Epithelial cell of prostate (primary cell): ENCODE measurements around the gene KCNMA1.
A peak's percentile ranks its signal among the peaks of the same experiment; 100 is the strongest.

Experiments
- DNase-seq: peaks from one replicate; pipeline ENCODE4 v3.0.0-alpha.2; 2011; ENCODE audit warnings: low read depth, low spot score
- H3K27ac ChIP-seq: fragments of 450-650 bp; 2 replicates; pipeline ENCODE4 v1.5.1; 2017; ENCODE audit warnings: mild to moderate bottlenecking

KCNMA1 gene

GRCh38 chr10:77301305-77301730 is 336.3 kb downstream of the KCNMA1 start:
- no peak overlapping the region for H3K27ac ChIP-seq
- no peak for DNase-seq

GRCh38 chr10:77300682-77301302 is 336.8 kb downstream of the KCNMA1 start:
- no peak overlapping the region for H3K27ac ChIP-seq

GRCh38 chr10:77299320-77299719 is 338.3 kb downstream of the KCNMA1 start:
- H3K27ac ChIP-seq = no peak overlapping the region
- DNase-seq = no peak

More at GRCh38 chr10:77300682-77301302, 336.8 kb downstream of the KCNMA1 start:
- no peak for DNase-seq

- DNase-seq = no peak
- H3K27ac ChIP-seq = no peak overlapping the region
Observed at GRCh38 chr10:77297393-77297739, 340.2 kb downstream of the KCNMA1 start.

- no peak overlapping the region for H3K27ac ChIP-seq
Observed at GRCh38 chr10:77296534-77297392, 340.8 kb downstream of the KCNMA1 start.

GRCh38 chr10:77293773-77294172 is 343.8 kb downstream of the KCNMA1 start:
- no peak overlapping the region for H3K27ac ChIP-seq
- no peak for DNase-seq

More at GRCh38 chr10:77296534-77297392, 340.8 kb downstream of the KCNMA1 start:
- no peak for DNase-seq

- no peak for DNase-seq
- H3K27ac ChIP-seq = no peak overlapping the region
Observed at GRCh38 chr10:77293347-77293746, 344.3 kb downstream of the KCNMA1 start.

GRCh38 chr10:77291596-77292505 is 345.8 kb downstream of the KCNMA1 start:
- peak overlapping the region; percentile 77 for H3K27ac ChIP-seq
- DNase-seq = no peak

GRCh38 chr10:77290528-77291155 is 347.0 kb downstream of the KCNMA1 start:
- peak overlapping the region; percentile 77 for H3K27ac ChIP-seq
- peak; percentile 59 for DNase-seq

GRCh38 chr10:77289790-77290189 is 347.8 kb downstream of the KCNMA1 start:
- no peak for DNase-seq
- H3K27ac ChIP-seq = peak overlapping the region; percentile 77

- no peak for DNase-seq
- H3K27ac ChIP-seq = no peak overlapping the region
Observed at GRCh38 chr10:77289027-77289501, 348.5 kb downstream of the KCNMA1 start.

GRCh38 chr10:77287647-77288120 is 349.9 kb downstream of the KCNMA1 start:
- no peak overlapping the region for H3K27ac ChIP-seq
- no peak for DNase-seq

GRCh38 chr10:77286531-77287508 is 350.8 kb downstream of the KCNMA1 start:
- no peak overlapping the region for H3K27ac ChIP-seq
- no peak for DNase-seq

GRCh38 chr10:77285529-77286182 is 352.0 kb downstream of the KCNMA1 start:
- no peak for DNase-seq
- no peak overlapping the region for H3K27ac ChIP-seq

- DNase-seq = no peak
- H3K27ac ChIP-seq = no peak overlapping the region
Observed at GRCh38 chr10:77284797-77285196, 352.8 kb downstream of the KCNMA1 start.

GRCh38 chr10:77283326-77283725 is 354.3 kb downstream of the KCNMA1 start:
- no peak for DNase-seq
- no peak overlapping the region for H3K27ac ChIP-seq

- H3K27ac ChIP-seq = no peak overlapping the region
- no peak for DNase-seq
Observed at GRCh38 chr10:77282163-77282562, 355.4 kb downstream of the KCNMA1 start.

GRCh38 chr10:77281719-77282118 is 355.9 kb downstream of the KCNMA1 start:
- DNase-seq = no peak
- H3K27ac ChIP-seq = no peak overlapping the region
